ENCODE results near the gene CAVIN4.

CAVIN4 gene

DNA sequence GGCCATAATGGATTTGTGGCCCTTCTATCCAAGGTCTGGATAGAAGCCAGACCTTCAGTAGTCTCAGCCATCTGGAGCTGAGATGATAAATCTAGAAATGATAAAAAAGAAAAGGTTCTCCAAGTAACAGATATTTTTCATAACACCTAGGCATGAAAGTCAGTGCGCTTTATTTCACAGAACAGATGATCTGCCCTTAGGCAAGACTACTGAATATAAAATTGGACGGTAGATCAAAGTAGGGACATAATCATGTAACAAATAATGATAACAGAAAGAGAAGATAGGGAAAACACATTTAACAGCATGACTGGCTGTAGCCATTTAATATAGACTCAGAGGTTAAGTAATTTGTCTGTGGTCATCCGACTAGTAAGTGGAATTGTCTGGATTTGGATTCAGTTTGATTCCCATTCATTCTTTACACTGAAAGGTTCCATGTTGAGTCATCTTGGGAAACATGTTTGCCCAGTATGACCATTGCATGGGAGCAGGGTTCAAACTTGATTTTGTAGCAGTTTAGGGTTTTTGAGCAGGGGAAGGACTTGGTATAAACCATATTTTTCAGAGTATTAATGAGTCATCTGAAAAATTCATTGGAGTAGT is 4.1 kb upstream of the CAVIN4 start:
- H3K4me2 ChIP-seq (ENCODE audit: low read depth, low read length, poor library complexity, severe bottlenecking) = no peak overlapping the region
- H3K79me2 ChIP-seq (ENCODE audit: insufficient read depth, low read length) = no peaks in the 10 kb centered on the region
- no peaks in the 10 kb centered on the region for H3K9me2 ChIP-seq (replicated peaks; ENCODE audit: insufficient read depth, low read length)
- no peaks in the 10 kb centered on the region for H3K9me3 ChIP-seq (ENCODE audit: insufficient read depth, low read length)
- H4K20me1 ChIP-seq (ENCODE audit: low read depth, low read length) = no peaks in the 10 kb centered on the region
- no peak overlapping the region for H2AFZ ChIP-seq (ENCODE audit: low read depth, low read length, severe bottlenecking)
- no peak for TF ChIP-seq EZH2phosphoT487 (conservative IDR thresholded peaks at IDR 0.05; ENCODE audit: low read length)
- no peak for TF ChIP-seq CTCF (IDR thresholded peaks at IDR 0.05; ENCODE audit: insufficient read depth, low read length, poor library complexity, severe bottlenecking)
- H3K27ac ChIP-seq (ENCODE audit: low read depth, low read length) = no peak overlapping the region
- H3K4me3 ChIP-seq (ENCODE audit: insufficient read depth, low read length, poor library complexity, severe bottlenecking) = no peak overlapping the region
- no peaks in the 10 kb centered on the region for H3K27me3 ChIP-seq (ENCODE audit: low read length)
- no peak overlapping the region for H3K9ac ChIP-seq (ENCODE audit: low read length)
- no peaks in the 10 kb centered on the region for H3K36me3 ChIP-seq (ENCODE audit: low read length)
- no peaks in the 10 kb centered on the region for H3F3A ChIP-seq (ENCODE audit: insufficient read depth)

GRCh38 chr9:100575006-100575405 is 2.9 kb upstream of the CAVIN4 start:
- Histone ChIP-seq H4K20me1 (ENCODE audit: low read depth, low read length) (no peaks in the 10 kb centered on the region), H3K27ac (ENCODE audit: low read depth, low read length) (no peak overlapping the region), H3K4me3 (ENCODE audit: insufficient read depth, low read length, poor library complexity, severe bottlenecking) (no peak overlapping the region), H3K9ac (ENCODE audit: low read length) (no peak overlapping the region), H3K9me2 (replicated peaks; ENCODE audit: insufficient read depth, low read length) (no peaks in the 10 kb centered on the region), H3K27me3 (ENCODE audit: low read length) (no peaks in the 10 kb centered on the region), H3K4me2 (ENCODE audit: low read depth, low read length, poor library complexity, severe bottlenecking) (no peak overlapping the region), H3K36me3 (ENCODE audit: low read length) (no peaks in the 10 kb centered on the region), H2AFZ (ENCODE audit: low read depth, low read length, severe bottlenecking) (no peak overlapping the region), H3K9me3 (ENCODE audit: insufficient read depth, low read length) (no peaks in the 10 kb centered on the region), H3F3A (ENCODE audit: insufficient read depth) (no peaks in the 10 kb centered on the region), H3K79me2 (ENCODE audit: insufficient read depth, low read length) (no peaks in the 10 kb centered on the region)
- TF ChIP-seq CTCF (IDR thresholded peaks at IDR 0.05; ENCODE audit: insufficient read depth, low read length, poor library complexity, severe bottlenecking) = no peak
- no peak for TF ChIP-seq EZH2phosphoT487 (conservative IDR thresholded peaks at IDR 0.05; ENCODE audit: low read length)

DNA sequence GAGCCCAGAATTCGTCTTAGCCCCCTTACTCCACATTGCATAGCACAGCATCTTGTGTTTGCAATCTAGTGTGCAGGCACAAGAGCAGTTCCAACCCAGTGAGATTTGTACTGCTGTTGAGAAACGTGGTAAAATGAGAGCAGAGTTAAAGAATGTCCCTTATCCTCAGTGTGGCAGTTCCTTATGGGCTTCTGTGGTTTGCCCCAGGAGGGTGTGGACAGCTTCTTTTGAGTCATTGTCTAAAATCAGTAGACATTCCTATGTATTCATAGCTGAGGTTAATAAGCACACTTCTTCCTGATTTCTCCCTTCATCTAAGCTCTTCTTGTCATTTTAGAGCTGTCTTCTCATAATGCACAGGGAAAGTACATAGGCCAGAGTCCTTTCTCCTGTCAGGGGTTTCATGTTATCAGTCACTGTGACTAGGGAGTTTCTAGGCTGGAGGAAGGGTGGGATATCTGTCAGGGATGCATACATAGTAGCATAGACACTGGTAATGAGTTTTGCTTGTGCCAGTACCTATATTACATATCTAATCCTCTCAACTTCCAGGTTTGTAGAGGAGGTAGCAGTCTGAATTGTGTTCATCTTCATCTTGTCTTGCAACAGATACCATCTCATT is 2.0 kb upstream of the CAVIN4 start:
- Histone ChIP-seq H3K27me3 (ENCODE audit: low read length) (no peaks in the 10 kb centered on the region), H3K9ac (ENCODE audit: low read length) (no peak overlapping the region), H3K79me2 (ENCODE audit: insufficient read depth, low read length) (no peaks in the 10 kb centered on the region), H3K27ac (ENCODE audit: low read depth, low read length) (no peak overlapping the region), H4K20me1 (ENCODE audit: low read depth, low read length) (no peaks in the 10 kb centered on the region), H3K4me2 (ENCODE audit: low read depth, low read length, poor library complexity, severe bottlenecking) (no peak overlapping the region), H3F3A (ENCODE audit: insufficient read depth) (no peaks in the 10 kb centered on the region), H3K9me3 (ENCODE audit: insufficient read depth, low read length) (no peaks in the 10 kb centered on the region), H3K4me3 (ENCODE audit: insufficient read depth, low read length, poor library complexity, severe bottlenecking) (no peak overlapping the region), H3K9me2 (replicated peaks; ENCODE audit: insufficient read depth, low read length) (no peaks in the 10 kb centered on the region), H2AFZ (ENCODE audit: low read depth, low read length, severe bottlenecking) (no peak overlapping the region), H3K36me3 (ENCODE audit: low read length) (no peaks in the 10 kb centered on the region)
- TF ChIP-seq CTCF (IDR thresholded peaks at IDR 0.05; ENCODE audit: insufficient read depth, low read length, poor library complexity, severe bottlenecking) = no peak
- TF ChIP-seq EZH2phosphoT487 (conservative IDR thresholded peaks at IDR 0.05; ENCODE audit: low read length) = no peak

Measured in SU-DHL-6 (cell line).